ENCODE data around the gene KDM4C. TPM values are rescaled to one million over a fixed set of nuclear protein-coding genes. Genes with fewer than 3 reads are reported as not detected.

The KDM4C gene
- total RNA-seq, 1 donor from 2014 or later = 11.1 TPM

GRCh38 chr9:7097785-7098752 is 340.3 kb downstream of the KDM4C start:
- Mint-ChIP-seq H3K9me3 (no peaks in the 10 kb centered on the region), H3K4me1 (peaks cover 4% of the 10 kb centered on the region), H3K36me3 (no peaks in the 10 kb centered on the region), H3K4me3 (no peak overlapping the region), H3K27me3 (ENCODE audit: insufficient read depth, low read depth) (no peaks in the 10 kb centered on the region), H3K27ac (no peak overlapping the region)
- Histone ChIP-seq H3K4me1 (peaks cover under 1% of the 10 kb centered on the region), H3K9me3 (ENCODE audit: low read depth) (no peaks in the 10 kb centered on the region), H3K4me2 (no peak overlapping the region), H2AFZ (replicated peaks) (no peak overlapping the region), H3K4me3 (no peak overlapping the region), H3K9ac (no peak overlapping the region), H4K20me1 (ENCODE audit: low read depth) (no peaks in the 10 kb centered on the region), H3K36me3 (no peaks in the 10 kb centered on the region), H3K27me3 (no peaks in the 10 kb centered on the region), H3K79me2 (ENCODE audit: low read depth) (no peaks in the 10 kb centered on the region), H3K27ac (no peak overlapping the region), H3F3A (ENCODE audit: low read depth) (no peaks in the 10 kb centered on the region)
- TF ChIP-seq EZH2phosphoT487 (IDR thresholded peaks at IDR 0.05) (no peak), EZH2 (IDR thresholded peaks at IDR 0.05) (no peak)
- TF ChIP-seq, protein P1, sequence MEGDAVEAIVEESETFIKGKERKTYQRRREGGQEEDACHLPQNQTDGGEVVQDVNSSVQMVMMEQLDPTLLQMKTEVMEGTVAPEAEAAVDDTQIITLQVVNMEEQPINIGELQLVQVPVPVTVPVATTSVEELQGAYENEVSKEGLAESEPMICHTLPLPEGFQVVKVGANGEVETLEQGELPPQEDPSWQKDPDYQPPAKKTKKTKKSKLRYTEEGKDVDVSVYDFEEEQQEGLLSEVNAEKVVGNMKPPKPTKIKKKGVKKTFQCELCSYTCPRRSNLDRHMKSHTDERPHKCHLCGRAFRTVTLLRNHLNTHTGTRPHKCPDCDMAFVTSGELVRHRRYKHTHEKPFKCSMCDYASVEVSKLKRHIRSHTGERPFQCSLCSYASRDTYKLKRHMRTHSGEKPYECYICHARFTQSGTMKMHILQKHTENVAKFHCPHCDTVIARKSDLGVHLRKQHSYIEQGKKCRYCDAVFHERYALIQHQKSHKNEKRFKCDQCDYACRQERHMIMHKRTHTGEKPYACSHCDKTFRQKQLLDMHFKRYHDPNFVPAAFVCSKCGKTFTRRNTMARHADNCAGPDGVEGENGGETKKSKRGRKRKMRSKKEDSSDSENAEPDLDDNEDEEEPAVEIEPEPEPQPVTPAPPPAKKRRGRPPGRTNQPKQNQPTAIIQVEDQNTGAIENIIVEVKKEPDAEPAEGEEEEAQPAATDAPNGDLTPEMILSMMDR (IDR thresholded peaks at IDR 0.05) = no peak
- no peak for DNase-seq (ENCODE audit: low spot score)

DNA sequence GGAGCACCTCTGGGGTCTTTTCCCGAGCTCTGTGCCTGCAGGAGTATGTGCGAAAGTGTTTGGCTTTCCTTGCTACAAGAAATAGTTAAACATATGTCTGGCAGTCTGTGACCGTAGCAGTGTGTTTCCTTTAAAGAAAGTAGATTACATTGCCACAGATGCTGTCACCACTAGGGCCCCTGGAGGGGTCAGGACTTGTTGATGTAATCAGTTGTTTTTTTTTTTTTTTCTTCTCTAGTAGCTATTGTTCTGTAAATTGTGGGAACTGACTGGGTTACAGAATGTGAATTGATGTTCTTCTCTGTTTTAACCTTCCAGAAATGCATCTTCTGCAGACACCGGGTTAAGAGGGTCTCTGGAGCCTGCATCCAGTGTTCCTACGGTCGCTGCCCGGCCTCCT is 345.6 kb downstream of the KDM4C start:
- Mint-ChIP-seq H3K36me3 (peaks cover 6% of the 10 kb centered on the region), H3K4me1 (no peaks in the 10 kb centered on the region), H3K27me3 (ENCODE audit: insufficient read depth, low read depth) (peaks cover 5% of the 10 kb centered on the region), H3K9me3 (no peaks in the 10 kb centered on the region), H3K4me3 (no peak overlapping the region), H3K27ac (no peak overlapping the region)
- Histone ChIP-seq H3K79me2 (ENCODE audit: low read depth) (no peaks in the 10 kb centered on the region), H3K27ac (no peak overlapping the region), H3K36me3 (no peaks in the 10 kb centered on the region), H3K9me3 (ENCODE audit: low read depth) (no peaks in the 10 kb centered on the region), H3K4me3 (no peak overlapping the region), H3K27me3 (no peaks in the 10 kb centered on the region), H2AFZ (replicated peaks) (no peak overlapping the region), H4K20me1 (ENCODE audit: low read depth) (no peaks in the 10 kb centered on the region), H3K4me1 (peaks cover 6% of the 10 kb centered on the region), H3K4me2 (no peak overlapping the region), H3K9ac (no peak overlapping the region), H3F3A (ENCODE audit: low read depth) (no peaks in the 10 kb centered on the region)
- DNase-seq (ENCODE audit: low spot score) = peak; percentile 18
- TF ChIP-seq EZH2phosphoT487 (IDR thresholded peaks at IDR 0.05) = no peak
- TF ChIP-seq, protein P1 (IDR thresholded peaks at IDR 0.05) = peak; percentile 5

DNA sequence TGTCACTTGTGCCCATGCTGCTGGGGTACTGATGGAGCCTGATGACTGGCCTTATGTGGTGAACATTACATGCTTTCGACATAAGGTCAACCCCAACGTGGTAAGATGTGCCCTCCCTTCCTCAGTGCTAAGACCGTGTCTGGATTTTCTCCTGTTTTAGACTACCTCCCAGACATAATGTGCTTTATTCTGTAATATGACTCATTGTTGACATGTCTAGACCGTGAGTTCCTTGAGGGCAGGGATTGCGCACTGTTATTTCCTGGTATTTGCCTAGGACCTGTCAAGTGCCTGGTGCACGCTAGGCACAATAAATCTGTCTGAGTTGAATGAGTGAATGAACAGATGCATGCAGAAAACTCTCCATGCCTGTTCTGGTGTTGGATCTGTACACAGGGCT is 346.0 kb downstream of the KDM4C start:
- H3K4me2 ChIP-seq = no peak overlapping the region
- H3K79me2 ChIP-seq (ENCODE audit: low read depth) = no peaks in the 10 kb centered on the region
- no peaks in the 10 kb centered on the region for H3K27me3 ChIP-seq
- H3K9ac ChIP-seq = no peak overlapping the region
- Mint-ChIP-seq H3K4me1 (no peaks in the 10 kb centered on the region), H3K27me3 (ENCODE audit: insufficient read depth, low read depth) (peaks cover 5% of the 10 kb centered on the region), H3K9me3 (no peaks in the 10 kb centered on the region), H3K27ac (no peak overlapping the region), H3K36me3 (peaks cover 6% of the 10 kb centered on the region), H3K4me3 (no peak overlapping the region)
- no peak for DNase-seq (ENCODE audit: low spot score)
- no peak overlapping the region for H2AFZ ChIP-seq (replicated peaks)
- no peaks in the 10 kb centered on the region for H3K9me3 ChIP-seq (ENCODE audit: low read depth)
- H3K4me3 ChIP-seq = no peak overlapping the region
- peaks cover 6% of the 10 kb centered on the region for H3K4me1 ChIP-seq
- no peaks in the 10 kb centered on the region for H4K20me1 ChIP-seq (ENCODE audit: low read depth)
- H3F3A ChIP-seq (ENCODE audit: low read depth) = no peaks in the 10 kb centered on the region
- no peaks in the 10 kb centered on the region for H3K36me3 ChIP-seq
- H3K27ac ChIP-seq = no peak overlapping the region
- TF ChIP-seq, protein P1 (IDR thresholded peaks at IDR 0.05) = no peak
- TF ChIP-seq EZH2phosphoT487 (IDR thresholded peaks at IDR 0.05) (no peak), EZH2 (IDR thresholded peaks at IDR 0.05) (no peak)

Data from neural progenitor cell (in vitro differentiated cells).